H1 (cell line): ENCODE measurements around the gene F11R. TPM values are rescaled to one million over a fixed set of nuclear protein-coding genes. Genes with fewer than 3 reads are reported as not detected.

ENCODE experiments used
- CTCF ChIA-PET: fragments of 300-600 bp; sonication (Branson Sonifier 250); formaldehyde crosslinking; loops from one replicate; lab custom pipeline; 2021; ENCODE audit not compliant: partially characterized antibody; lab: Charles Lee
- POLR2A ChIA-PET: fragments of 300-600 bp; sonication (Branson Sonifier 250); formaldehyde crosslinking; loops from one replicate; lab custom pipeline; 2021; ENCODE audit warnings: inconsistent platforms; ENCODE audit not compliant: partially characterized antibody; lab: Charles Lee
- DNase-seq, 2 experiments: peaks; one replicate each; pipeline versions ENCODE4 v3.0.0 to v3.0.0-alpha.2; 2010 to 2022; ENCODE audit warnings: low spot score in 2 of 2, low read depth in 1 of 2, mixed read lengths in 1 of 2
- FAIRE-seq: peaks from 2 replicates; lab custom pipeline; 2011; peaks lifted over from hg19 to GRCh38; lab: Jason Lieb, UNC
- H2AFZ ChIP-seq: 2 replicates; pipeline ENCODE4 v1.8.1; 2012; ENCODE audit warnings: low read length, inconsistent platforms
- H2AK5ac ChIP-seq: 2 replicates; pipeline ENCODE4 v1.6.1; 2013; ENCODE audit warnings: low read depth, low read length
- H2BK120ac ChIP-seq: replicated peaks from 2 replicates; pipeline ENCODE3; 2013; ENCODE audit warnings: low read depth, low read length, inconsistent platforms
- H2BK12ac ChIP-seq: 2 replicates; pipeline ENCODE4 v1.6.1; 2013; ENCODE audit warnings: low read depth, low read length
- H2BK15ac ChIP-seq: 2 replicates; pipeline ENCODE4 v1.6.1; 2013; ENCODE audit warnings: low read length
- H2BK20ac ChIP-seq: 2 replicates; pipeline ENCODE4 v1.6.1; 2013; ENCODE audit warnings: low read length
- H2BK5ac ChIP-seq: 2 replicates; pipeline ENCODE4 v1.6.1; 2013; ENCODE audit warnings: low read depth, low read length
- H3K14ac ChIP-seq: 2 replicates; pipeline ENCODE4 v1.6.1; 2013; ENCODE audit warnings: inconsistent platforms; ENCODE audit not compliant: insufficient read length
- H3K18ac ChIP-seq: 2 replicates; pipeline ENCODE4 v1.6.1; 2013; ENCODE audit warnings: low read length; ENCODE audit errors: extremely low read depth
- H3K23ac ChIP-seq: 2 replicates; pipeline ENCODE4 v1.6.1; 2013; ENCODE audit warnings: inconsistent platforms; ENCODE audit not compliant: insufficient read length
- H3K23me2 ChIP-seq: 2 replicates; pipeline ENCODE4 v1.6.1; 2013; ENCODE audit warnings: low read depth, low read length
- H3K27ac ChIP-seq: 2 replicates; pipeline ENCODE4 v1.6.1; 2011; ENCODE audit warnings: low read depth, low read length, inconsistent platforms
- H3K27me3 ChIP-seq, 4 experiments: replicated peaks in 1 of 4; 1 replicate in 1 of 4; 2 replicates in 3 of 4; pipeline versions ENCODE4 v1.6.1 to v1.8.1; 2011 to 2013; ENCODE audit warnings: low read length in 3 of 4, mild to moderate bottlenecking in 3 of 4, inconsistent platforms in 2 of 4, mixed read lengths in 2 of 4, moderate library complexity in 1 of 4; ENCODE audit not compliant: control insufficient read depth in 3 of 4, insufficient read depth in 3 of 4; ENCODE audit errors: extremely low read depth in 1 of 4
- H3K36me3 ChIP-seq, 4 experiments: 2 replicates each; pipeline versions ENCODE4 v1.6.1 to v1.8.1; 2011 to 2013; ENCODE audit warnings: mild to moderate bottlenecking in 4 of 4, low read length in 3 of 4, moderate library complexity in 2 of 4, control low read depth in 1 of 4, inconsistent platforms in 1 of 4; ENCODE audit not compliant: insufficient read depth in 4 of 4, control insufficient read depth in 2 of 4
- H3K4ac ChIP-seq: replicated peaks from 2 replicates; pipeline ENCODE3; 2013; ENCODE audit warnings: low read length, low read depth, mixed read lengths, inconsistent platforms; ENCODE audit not compliant: insufficient read length
- H3K4me1 ChIP-seq, 4 experiments: replicated peaks in 1 of 4; 1 replicate in 1 of 4; 2 replicates in 3 of 4; pipeline versions ENCODE4 v1.6.1 to v1.8.1; 2011 to 2013; ENCODE audit warnings: low read length in 3 of 4, inconsistent platforms in 2 of 4, mixed read lengths in 1 of 4; ENCODE audit not compliant: insufficient read depth in 4 of 4, control insufficient read depth in 3 of 4
- H3K4me2 ChIP-seq, 2 experiments: 2 replicates each; pipeline versions ENCODE4 v1.6.1 to v1.8.1; 2011 to 2013; ENCODE audit warnings: low read depth in 2 of 2, low read length in 2 of 2, control low read depth in 1 of 2, inconsistent platforms in 1 of 2, mild to moderate bottlenecking in 1 of 2; ENCODE audit not compliant: insufficient read depth in 1 of 2
- H3K4me3 ChIP-seq, 4 experiments: fragments of 200-600, 300-600 bp in 1 of 4; sonication (generic), shearing (Covaris generic), sonication (Bioruptor Twin) in 1 of 4; 2 replicates each; pipeline versions ENCODE4 v1.5.1 to v1.8.1; 2011 to 2016; ENCODE audit warnings: low read length in 4 of 4, low read depth in 3 of 4, control low read depth in 2 of 4, inconsistent platforms in 2 of 4, mild to moderate bottlenecking in 2 of 4, mixed read lengths in 1 of 4, moderate library complexity in 1 of 4; ENCODE audit not compliant: insufficient read depth in 2 of 4; ENCODE audit errors: extremely low read depth in 1 of 4
- H3K56ac ChIP-seq: replicated peaks from 2 replicates; pipeline ENCODE3; 2013; ENCODE audit warnings: low read depth, mild to moderate bottlenecking, mixed read lengths, low read length, inconsistent platforms; ENCODE audit not compliant: insufficient read length
- H3K79me1 ChIP-seq: 2 replicates; pipeline ENCODE4 v1.6.1; 2013; ENCODE audit warnings: low read depth, low read length, control low read depth
- H3K79me2 ChIP-seq, 2 experiments: 2 replicates each; pipeline versions ENCODE4 v1.6.1 to v1.8.1; 2012 to 2013; ENCODE audit warnings: low read length in 2 of 2, mild to moderate bottlenecking in 2 of 2, inconsistent platforms in 1 of 2; ENCODE audit not compliant: insufficient read depth in 2 of 2, control insufficient read depth in 1 of 2
- H3K9ac ChIP-seq, 4 experiments: replicated peaks in 1 of 4; 1 replicate in 1 of 4; 2 replicates in 3 of 4; pipeline versions ENCODE4 v1.6.1 to v1.8.1; 2011 to 2013; ENCODE audit warnings: low read depth in 3 of 4, low read length in 3 of 4, control low read depth in 2 of 4, mild to moderate bottlenecking in 2 of 4, moderate library complexity in 2 of 4, inconsistent platforms in 1 of 4; ENCODE audit errors: extremely low read depth in 1 of 4
- H3K9me3 ChIP-seq, 2 experiments: 2 replicates each; pipeline versions ENCODE4 v1.6.1 to v1.8.1; 2012 to 2013; ENCODE audit warnings: mild to moderate bottlenecking in 2 of 2, moderate library complexity in 2 of 2, control low read depth in 1 of 2, inconsistent platforms in 1 of 2, low read depth in 1 of 2, low read length in 1 of 2, mixed read lengths in 1 of 2; ENCODE audit not compliant: insufficient read depth in 2 of 2
- H4K20me1 ChIP-seq, 2 experiments: replicated peaks in 1 of 2; 2 replicates each; pipeline versions ENCODE3 to v1.8.1; 2011 to 2013; ENCODE audit warnings: inconsistent platforms in 2 of 2, low read length in 2 of 2, mild to moderate bottlenecking in 1 of 2; ENCODE audit not compliant: insufficient read depth in 2 of 2, control insufficient read depth in 1 of 2
- H4K5ac ChIP-seq: 2 replicates; pipeline ENCODE4 v1.6.1; 2013; ENCODE audit warnings: low read length, low read depth, mixed read lengths, inconsistent platforms; ENCODE audit not compliant: insufficient read length
- H4K8ac ChIP-seq: 2 replicates; pipeline ENCODE4 v1.8.0; 2013; ENCODE audit warnings: mild to moderate bottlenecking, moderate library complexity, low read length, inconsistent platforms; ENCODE audit not compliant: insufficient read depth; ENCODE audit errors: extremely low read depth
- H4K91ac ChIP-seq: replicated peaks from 2 replicates; pipeline ENCODE3; 2013; ENCODE audit warnings: low read length, mixed read lengths, inconsistent platforms; ENCODE audit not compliant: insufficient read length
- CEBPB ChIP-seq: IDR thresholded peaks from 2 replicates; pipeline ENCODE4 v1.6.1; 2012; ENCODE audit warnings: low read depth, low read length
- GABPA ChIP-seq: IDR thresholded peaks from 2 replicates; pipeline ENCODE4 v1.6.1; 2011; ENCODE audit warnings: mild to moderate bottlenecking, low read length, moderate library complexity, borderline replicate concordance; ENCODE audit not compliant: insufficient read depth
- GTF2F1 ChIP-seq: IDR thresholded peaks from 2 replicates; pipeline ENCODE4 v1.6.1; 2012; ENCODE audit warnings: low read depth, low read length, improper control_type of control experiment, borderline replicate concordance
- HDAC2 ChIP-seq, 2 experiments: fragments of 300-600 bp in 1 of 2; sonication (generic) in 1 of 2; IDR thresholded peaks; 2 replicates each; pipeline ENCODE4 v1.6.1; 2011 to 2012; ENCODE audit warnings: low read depth in 2 of 2, low read length in 2 of 2, mild to moderate bottlenecking in 2 of 2, moderate library complexity in 2 of 2, borderline replicate concordance in 1 of 2, inconsistent platforms in 1 of 2
- KDM4A ChIP-seq: IDR thresholded peaks from one replicate; pipeline ENCODE4 v1.7.1; 2012; ENCODE audit warnings: low read depth, mild to moderate bottlenecking, moderate library complexity, low read length, inconsistent platforms; ENCODE audit not compliant: severe bottlenecking
- KDM5A ChIP-seq: fragments of 200-600 bp; IDR thresholded peaks from 2 replicates; pipeline ENCODE4 v1.7.1; 2012; ENCODE audit warnings: mild to moderate bottlenecking, low read length, inconsistent platforms, mixed read lengths
- MAFK ChIP-seq: IDR thresholded peaks from 2 replicates; pipeline ENCODE4 v1.6.1; 2012; ENCODE audit warnings: low read depth, mild to moderate bottlenecking, improper control_type of control experiment, low read length
- PHF8 ChIP-seq: fragments of 200-600 bp; sonication (generic); conservative IDR thresholded peaks from 2 replicates; pipeline ENCODE4 v1.7.1; 2012; ENCODE audit warnings: low read depth, mild to moderate bottlenecking, inconsistent platforms, low read length, moderate library complexity
- POLR2A ChIP-seq, 2 experiments: IDR thresholded peaks; 1 replicate in 1 of 2; 2 replicates in 1 of 2; pipeline ENCODE4 v1.6.1; 2011; ENCODE audit warnings: low read depth in 2 of 2, low read length in 2 of 2, mild to moderate bottlenecking in 2 of 2; ENCODE audit errors: control extremely low read depth in 1 of 2
- SUZ12 ChIP-seq: fragments of 200-600 bp; sonication (generic); IDR thresholded peaks from 2 replicates; pipeline ENCODE4 v1.6.1; 2012; ENCODE audit warnings: mild to moderate bottlenecking, inconsistent platforms, low read length, moderate library complexity, mixed read lengths
- TEAD4 ChIP-seq: IDR thresholded peaks from 2 replicates; pipeline ENCODE4 v1.6.1; 2012; ENCODE audit warnings: low read depth, low read length, inconsistent platforms, mixed read lengths
- WGBS, 2 experiments: shearing (Covaris generic) in 1 of 2; methylation state at CpG; one replicate each; pipeline versions ENCODE4 v1.1.6 to v1.1.7; 2013 to 2015; ENCODE audit warnings: low lambda C conversion rate in 2 of 2, mixed read lengths in 2 of 2, inconsistent platforms in 1 of 2, low coverage in 1 of 2, missing lambda C conversion rate in 1 of 2; ENCODE audit not compliant: insufficient replicate concordance in 2 of 2, insufficient coverage in 1 of 2, insufficient read length in 1 of 2; ENCODE audit errors: extremely low coverage in 1 of 2, missing lambda C conversion rate in 1 of 2; 5-methylcytosine and 5-hydroxymethylcytosine counted together
- polyA plus RNA-seq, 7 experiments: library from polyadenylated mRNA; depleted of rRNA in 3 of 7; stranded (reverse) in 5 of 7; unstranded in 2 of 7; fragments of >200 nt in 5 of 7; fragments of 200-250 nt in 2 of 7; gene quantifications; 1 replicate in 5 of 7; 2 replicates in 1 of 7; 4 replicates in 1 of 7; pipeline versions ENCODE4 v1.2.1 to v1.2.3, GENCODE V29; 2011 to 2013; ENCODE audit warnings: missing spikeins in 2 of 7, mixed read lengths in 2 of 7
- total RNA-seq: library from RNA; stranded (reverse); fragmentation: NEBNext Ultra II Directional; extraction: Animal tissue kit (Norgen Biotek cat#: 25700); gene quantifications from 2 replicates; pipeline ENCODE4 v1.2.1, GENCODE V29; 2021
- TF ChIP-seq, protein P1 (sequence below): IDR thresholded peaks from 2 replicates; pipeline ENCODE4 v1.6.1; 2011; ENCODE audit warnings: low read length, improper control_type of control experiment

F11R gene
- total and polyA plus RNA-seq, 2 of the 8 experiments (the other 6 are each of a cell fraction or from before 2014, with no cell fraction given) = 159 to 200 TPM

DNA sequence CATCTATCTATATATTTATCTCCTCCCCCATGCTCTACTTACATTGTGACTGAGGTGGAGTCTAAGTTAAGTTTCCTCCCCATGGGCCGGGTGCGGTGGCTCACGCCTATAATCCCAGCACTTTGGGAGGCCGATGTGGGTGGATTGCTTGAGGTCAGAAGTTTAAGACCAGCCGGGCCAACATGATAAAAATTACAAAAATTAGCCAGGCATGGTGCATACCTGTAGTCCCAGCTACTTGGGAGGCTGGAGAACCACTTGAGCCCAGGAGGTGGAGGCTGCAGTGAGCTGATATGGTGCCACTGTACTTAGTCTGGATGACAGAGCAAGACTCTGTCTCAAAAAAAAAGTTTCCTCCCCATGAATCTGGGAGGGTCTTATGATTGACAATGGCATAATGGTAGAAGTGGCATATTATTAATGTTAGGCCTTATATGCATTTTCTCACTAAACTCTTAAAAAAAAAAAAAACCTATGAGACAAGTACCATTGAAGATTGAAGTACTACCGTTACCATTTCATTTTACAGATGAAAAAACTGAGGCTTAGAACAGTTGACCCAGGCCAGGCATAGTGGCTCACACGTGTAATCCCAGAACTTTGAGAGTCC, 11.2 kb downstream of the F11R start:
- Histone ChIP-seq H4K5ac (no peak overlapping the region), H4K8ac (no peak overlapping the region), H3K4ac (no peak overlapping the region), H2BK12ac (no peak overlapping the region), H3K36me3 (peaks cover 0 to 14% (median 2%) of the 10 kb centered on the region in 4 experiments; a peak in 3 of 8 replicates), H3K27me3 (no peaks in the 10 kb centered on the region), H2BK15ac (no peak overlapping the region), H3K4me3 (no peak overlapping the region), H3K14ac (no peak overlapping the region), H3K23me2 (no peaks in the 10 kb centered on the region), H2BK5ac (no peak overlapping the region), H3K4me2 (no peak overlapping the region), H3K18ac (no peak overlapping the region), H2AFZ (no peak overlapping the region), H2BK20ac (no peak overlapping the region), H3K56ac (no peak overlapping the region), H3K27ac (no peak overlapping the region), H2BK120ac (no peak overlapping the region), H3K79me2 (peaks cover 48 to 94% of the 10 kb centered on the region in 2 experiments), H4K91ac (no peak overlapping the region), H3K23ac (no peak overlapping the region), H3K9me3 (no peaks in the 10 kb centered on the region), H3K9ac (no peak overlapping the region), H2AK5ac (no peak overlapping the region), H4K20me1 (peaks cover 7 to 29% of the 10 kb centered on the region in 2 experiments), H3K4me1 (peaks cover 7 to 14% (median 12%) of the 10 kb centered on the region in 4 experiments), H3K79me1 (peaks cover 11% of the 10 kb centered on the region)
- ChIA-PET CTCF (interaction anchor here (0.7 to 9.8 kb wide), 3 partner anchors 11 to 34 kb away, joined by 3 to 58 read pairs (median 6); partner anchors contain the start of gene F11R), POLR2A (interaction anchor here (0.7 to 4.9 kb wide), 4 partner anchors 8 to 12 kb away, joined by 3 to 22 read pairs (median 7); partner anchors contain the start of gene F11R)
- WGBS, 2 experiments = 95% methylated on average over 7 of the region's 7 CpGs; no CpG with 5 or more reads in 1 of the 2 experiments
- DNase-seq (no peak), FAIRE-seq (no peak)
- TF ChIP-seq SUZ12 = no peak
- no peak for TF ChIP-seq CEBPB
- TF ChIP-seq GTF2F1 = no peak
- TF ChIP-seq MAFK = no peak
- no peak for TF ChIP-seq KDM5A
- no peak for TF ChIP-seq GABPA
- TF ChIP-seq POLR2A (IDR thresholded peaks at IDR 0.05; ENCODE audit: control extremely low read depth in 1 of 2, low read depth in 2 of 2, low read length in 2 of 2) = no peak
- TF ChIP-seq, protein P1, sequence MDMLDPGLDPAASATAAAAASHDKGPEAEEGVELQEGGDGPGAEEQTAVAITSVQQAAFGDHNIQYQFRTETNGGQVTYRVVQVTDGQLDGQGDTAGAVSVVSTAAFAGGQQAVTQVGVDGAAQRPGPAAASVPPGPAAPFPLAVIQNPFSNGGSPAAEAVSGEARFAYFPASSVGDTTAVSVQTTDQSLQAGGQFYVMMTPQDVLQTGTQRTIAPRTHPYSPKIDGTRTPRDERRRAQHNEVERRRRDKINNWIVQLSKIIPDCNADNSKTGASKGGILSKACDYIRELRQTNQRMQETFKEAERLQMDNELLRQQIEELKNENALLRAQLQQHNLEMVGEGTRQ = no peak
- no peak for TF ChIP-seq KDM4A
- no peak for TF ChIP-seq TEAD4
- no peak for TF ChIP-seq HDAC2 (IDR thresholded peaks at IDR 0.05; ENCODE audit: borderline replicate concordance in 1 of 2, low read depth in 2 of 2, low read length in 2 of 2)
- TF ChIP-seq PHF8 = no peak
